ENCODE data around the gene CCDC187. TPM values are rescaled to one million over a fixed set of nuclear protein-coding genes. Genes with fewer than 3 reads are reported as not detected.

The CCDC187 gene
- total and polyA plus RNA-seq, 2 of the 4 experiments (the other 2 are of a cell fraction) = not detected

DNA sequence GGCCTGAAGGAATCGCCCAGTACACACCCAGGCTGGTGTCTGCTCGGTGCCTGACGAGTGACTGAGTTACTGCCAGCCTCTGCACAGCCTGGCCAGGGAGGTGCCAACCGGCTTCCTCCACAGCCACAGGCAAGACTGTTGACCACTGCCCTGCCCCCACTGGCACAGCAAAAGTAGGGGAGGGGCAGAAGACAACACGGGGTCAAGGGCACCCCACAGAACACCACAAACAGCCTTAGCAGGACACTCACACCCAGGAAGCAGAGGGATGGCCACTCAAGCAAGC is 98.2 kb downstream of the CCDC187 start:
- Histone ChIP-seq H3K27me3 (ENCODE audit: control insufficient read depth, insufficient read depth, low read length) (peaks cover 36% of the 10 kb centered on the region), H3K27ac (ENCODE audit: insufficient read depth, low read length) (no peak overlapping the region), H2BK15ac (ENCODE audit: low read depth, low read length) (no peak overlapping the region), H3K23ac (ENCODE audit: low read depth, low read length) (no peak overlapping the region), H3K14ac (replicated peaks; ENCODE audit: low read depth, low read length) (no peak overlapping the region), H2AK9ac (replicated peaks; ENCODE audit: low read depth, low read length, poor library complexity) (no peak overlapping the region), H4K20me1 (ENCODE audit: insufficient read depth, low read length) (peaks cover 19% of the 10 kb centered on the region), H3K36me3 (ENCODE audit: control insufficient read depth, insufficient read depth, low read length) (peaks cover 1% of the 10 kb centered on the region; the same call in 1 of the 2 replicates), H2AK5ac (ENCODE audit: low read depth, low read length) (no peak overlapping the region), H3K9ac (ENCODE audit: low read depth, low read length) (no peak overlapping the region), H3K18ac (ENCODE audit: low read depth, low read length) (no peak overlapping the region), H2BK120ac (ENCODE audit: low read depth, low read length) (no peak overlapping the region), H4K8ac (ENCODE audit: low read depth in 2 of 2, low read length in 2 of 2) (no peak overlapping the region), H3K79me1 (ENCODE audit: low read depth in 1 of 2, low read length in 2 of 2) (no peaks in the 10 kb centered on the region), H3K4ac (ENCODE audit: low read depth, low read length) (no peak overlapping the region), H4K5ac (ENCODE audit: low read depth, low read length) (no peak overlapping the region), H2BK5ac (ENCODE audit: low read depth, low read length, poor library complexity, severe bottlenecking) (no peak overlapping the region), H3K9me3 (ENCODE audit: control insufficient read depth, insufficient read depth, low read length) (no peaks in the 10 kb centered on the region), H4K91ac (ENCODE audit: insufficient read depth, low read depth, low read length) (no peak overlapping the region), H3K4me3 (ENCODE audit: insufficient read depth, low read depth, low read length) (no peak overlapping the region), H2BK20ac (ENCODE audit: low read depth, low read length) (no peak overlapping the region), H3K56ac (ENCODE audit: extremely low read depth, insufficient read depth, low read length) (no peak overlapping the region), H2AFZ (replicated peaks; ENCODE audit: low read length, poor library complexity) (no peak overlapping the region), H3K4me1 (ENCODE audit: control insufficient read depth, insufficient read depth, low read length) (no peaks in the 10 kb centered on the region), H3K4me2 (ENCODE audit: low read depth, low read length) (no peak overlapping the region), H3K9me1 (ENCODE audit: insufficient read depth, low read length) (no peaks in the 10 kb centered on the region)
- WGBS, 2 experiments (ENCODE audit: extremely low coverage in 2 of 2, insufficient read length in 1 of 2) = 79% methylated on average over 2 of the region's 5 CpGs; no CpG with 5 or more reads in 1 of the 2 experiments
- ATAC-seq (ENCODE audit: low read depth) (no peak), DNase-seq (no peak)
- dilution Hi-C loops (cut with HindIII; ENCODE audit: low sequenced_read_pairs, unreplicated experiment) (no loop called here), intact Hi-C loops (cut with micrococcal nuclease) (no loop called here), in situ Hi-C loops (cut with MboI; ENCODE audit: low sequenced_read_pairs) (no loop called here)
- no TSS peak for BruUV-seq (replicated peaks)
- CTCF ChIA-PET = interaction anchor here (0.6 kb wide), 1 partner anchor 1239 kb away, joined by 3 read pairs; no protein-coding TSS in a partner anchor
- no peak for TF ChIP-seq FOS (IDR thresholded peaks at IDR 0.05; ENCODE audit: low read depth, low read length)
- POLR2A ChIA-PET (ENCODE audit: unreplicated experiment) = no interaction called here
